PC-3 (cell line): Measurements from ENCODE around the gene DPF3. TPM values are rescaled to one million over a fixed set of nuclear protein-coding genes. Genes with fewer than 3 reads are reported as not detected.

ENCODE experiments used
- ATAC-seq: fragments of 200-7000 bp; cut with Tn5 transposase; 2 replicates; pipeline ENCODE4 v1.9.1; 2020; ENCODE audit warnings: mild to moderate bottlenecking, moderate library complexity
- BruUV-seq: library from RNA; stranded (reverse); fragments of 400-500 nt; replicated peaks from 2 replicates; lab custom pipeline; 2021; lab: Mats Ljungman, UMichigan
- CTCF ChIA-PET: fragments of 300-600 bp; sonication (Branson Sonifier 250); formaldehyde crosslinking; loops from one replicate; lab custom pipeline; 2022; ENCODE audit warnings: antibody characterized with exemption; lab: Charles Lee
- POLR2A ChIA-PET: fragments of 300-600 bp; sonication (Branson Sonifier 250); formaldehyde crosslinking; loops from one replicate; lab custom pipeline; 2022; ENCODE audit warnings: antibody characterized with exemption; ENCODE audit not compliant: unreplicated experiment; lab: Charles Lee
- DNase-seq: peaks from one replicate; pipeline ENCODE4 v3.0.0-alpha.2; 2015
- H2AFZ ChIP-seq: fragments of 300-600 bp; sonication (generic); 2 replicates; pipeline ENCODE4 v1.6.0; 2016; ENCODE audit warnings: antibody characterized with exemption, low read length
- H3F3A ChIP-seq: fragments of 300-600 bp; sonication (generic); one replicate; pipeline ENCODE4 v1.6.0; 2017; ENCODE audit warnings: antibody characterized with exemption, low read length, control low read depth, mild to moderate bottlenecking; ENCODE audit not compliant: unreplicated experiment
- H3K27ac ChIP-seq: fragments of 300-600 bp; sonication (generic); 2 replicates; pipeline ENCODE4 v1.5.1; 2016; ENCODE audit warnings: mild to moderate bottlenecking, low read length
- H3K27me3 ChIP-seq: fragments of 300-600 bp; sonication (generic); 2 replicates; pipeline ENCODE4 v1.6.1; 2016; ENCODE audit warnings: low read length, mixed read lengths
- H3K36me3 ChIP-seq: fragments of 300-600 bp; sonication (generic); 2 replicates; pipeline ENCODE4 v1.6.1; 2016; ENCODE audit warnings: low read depth, mixed run types, low read length, mixed read lengths
- H3K4me1 ChIP-seq: fragments of 300-600 bp; sonication (generic); 2 replicates; pipeline ENCODE4 v1.5.1; 2016; ENCODE audit warnings: low read length; ENCODE audit not compliant: insufficient read depth
- H3K4me2 ChIP-seq: fragments of 300-600 bp; sonication (generic); 2 replicates; pipeline ENCODE4 v1.6.0; 2016; ENCODE audit warnings: low read length
- H3K4me3 ChIP-seq: fragments of 300-600 bp; sonication (generic); 2 replicates; pipeline ENCODE4 v1.5.1; 2016; ENCODE audit warnings: mild to moderate bottlenecking, low read length, mixed read lengths
- H3K79me2 ChIP-seq: fragments of 300-600 bp; sonication (generic); 2 replicates; pipeline ENCODE4 v1.6.1; 2017; ENCODE audit warnings: low read length, mixed read lengths
- H3K9ac ChIP-seq: fragments of 300-600 bp; sonication (generic); 2 replicates; pipeline ENCODE4 v1.6.0; 2016; ENCODE audit warnings: mild to moderate bottlenecking, low read length
- H3K9me2 ChIP-seq: fragments of 300-600 bp; sonication (generic); replicated peaks from 2 replicates; pipeline ENCODE4 v1.6.1; 2016; ENCODE audit warnings: mixed run types, low read length, mixed read lengths
- H3K9me3 ChIP-seq: fragments of 300-600 bp; sonication (generic); 2 replicates; pipeline ENCODE4 v1.6.1; 2016; ENCODE audit warnings: low read length, mixed read lengths
- H4K20me1 ChIP-seq: fragments of 300-600 bp; sonication (generic); 2 replicates; pipeline ENCODE4 v1.6.1; 2016; ENCODE audit warnings: low read length, mixed read lengths
- CTCF ChIP-seq: fragments of 300-600 bp; sonication (generic); conservative IDR thresholded peaks from 2 replicates; pipeline ENCODE4 v1.5.1; 2017; ENCODE audit warnings: antibody characterized with exemption, low read depth, mild to moderate bottlenecking, low read length
- EZH2 ChIP-seq: fragments of 300-600 bp; sonication (generic); IDR thresholded peaks from one replicate; pipeline ENCODE4 v1.6.1; 2017; ENCODE audit warnings: antibody characterized with exemption, mild to moderate bottlenecking, low read length; ENCODE audit not compliant: unreplicated experiment
- EZH2phosphoT487 ChIP-seq: fragments of 300-600 bp; sonication (generic); IDR thresholded peaks from 2 replicates; pipeline ENCODE4 v1.6.1; 2018; ENCODE audit warnings: mild to moderate bottlenecking, antibody characterized with exemption, low read length, borderline replicate concordance
- intact Hi-C: fragments of 100-400 bp; cut with micrococcal nuclease; formaldehyde crosslinking; loops from 2 replicates; pipeline ENCODE4 v1.9.0; 2023
- total RNA-seq: library from RNA; depleted of rRNA; stranded (reverse); fragments of >200 nt; gene quantifications from 2 replicates; pipeline ENCODE4 v1.2.3, GENCODE V29; 2014

DPF3 gene
- total RNA-seq, 1 experiment from 2014 or later: 16.6 TPM

- Histone ChIP-seq H3K9ac (no peak overlapping the region), H3K79me2 (no peaks in the 10 kb centered on the region), H3K36me3 (no peaks in the 10 kb centered on the region), H4K20me1 (no peaks in the 10 kb centered on the region), H3K27ac (no peak overlapping the region), H3K4me2 (no peak overlapping the region), H3K9me3 (no peaks in the 10 kb centered on the region), H3F3A (no peaks in the 10 kb centered on the region), H2AFZ (no peak overlapping the region), H3K4me1 (peaks cover 17% of the 10 kb centered on the region), H3K27me3 (no peaks in the 10 kb centered on the region), H3K4me3 (no peak overlapping the region), H3K9me2 (no peaks in the 10 kb centered on the region; the same call in 1 of the 2 replicates)
- TF ChIP-seq EZH2 (no peak), EZH2phosphoT487 (no peak), CTCF (no peak)
- no TSS peak for BruUV-seq
- intact Hi-C loops: no loop called here
- POLR2A ChIA-PET: no interaction called here
- ATAC-seq: peak; percentile 37
- CTCF ChIA-PET: no interaction called here
- peak; percentile 67 for DNase-seq
Observed at GRCh38 chr14:72657214-72657921, 236.5 kb downstream of the DPF3 start.

- no peak overlapping the region for H3K9ac ChIP-seq
- H3K4me1 ChIP-seq: peaks cover 56% of the 10 kb centered on the region
- BruUV-seq: no TSS peak
- H3K4me3 ChIP-seq: no peak overlapping the region
- no peaks in the 10 kb centered on the region for H3K27me3 ChIP-seq
- H3F3A ChIP-seq: no peaks in the 10 kb centered on the region
- H4K20me1 ChIP-seq: no peaks in the 10 kb centered on the region
- ATAC-seq: no peak
- H3K36me3 ChIP-seq: no peaks in the 10 kb centered on the region
- H3K9me3 ChIP-seq: no peaks in the 10 kb centered on the region
- TF ChIP-seq EZH2phosphoT487: no peak
- H3K27ac ChIP-seq: no peak overlapping the region
- no peak overlapping the region for H2AFZ ChIP-seq
- no peak for DNase-seq
- ChIA-PET POLR2A (no interaction called here), CTCF (no interaction called here)
- H3K4me2 ChIP-seq: no peak overlapping the region
- no peaks in the 10 kb centered on the region; the same call in 1 of the 2 replicates for H3K9me2 ChIP-seq
- intact Hi-C loops: no loop called here
- no peaks in the 10 kb centered on the region for H3K79me2 ChIP-seq
Observed at GRCh38 chr14:72653026-72653425, 240.9 kb downstream of the DPF3 start.

GRCh38 chr14:72652179-72652578 lies 241.7 kb downstream of the DPF3 start:
- CTCF ChIA-PET: no interaction called here
- Histone ChIP-seq H3K27ac (peak overlapping the region; percentile 76), H3K4me3 (no peak overlapping the region), H3K4me2 (no peak overlapping the region), H3K9me3 (no peaks in the 10 kb centered on the region), H3K79me2 (no peaks in the 10 kb centered on the region), H4K20me1 (no peaks in the 10 kb centered on the region), H3K9ac (no peak overlapping the region), H3K36me3 (no peaks in the 10 kb centered on the region), H2AFZ (no peak overlapping the region), H3K9me2 (no peaks in the 10 kb centered on the region; the same call in 1 of the 2 replicates), H3K27me3 (no peaks in the 10 kb centered on the region), H3F3A (no peaks in the 10 kb centered on the region), H3K4me1 (peaks cover 55% of the 10 kb centered on the region)
- intact Hi-C loops: no loop called here
- TF ChIP-seq EZH2phosphoT487: no peak
- no peak for TF ChIP-seq EZH2
- TF ChIP-seq CTCF: no peak
- peak; percentile 53 for DNase-seq
- ATAC-seq: no peak
- no TSS peak for BruUV-seq
- POLR2A ChIA-PET: no interaction called here
